ENCODE data around the gene PTPRD.

PTPRD gene

DNA sequence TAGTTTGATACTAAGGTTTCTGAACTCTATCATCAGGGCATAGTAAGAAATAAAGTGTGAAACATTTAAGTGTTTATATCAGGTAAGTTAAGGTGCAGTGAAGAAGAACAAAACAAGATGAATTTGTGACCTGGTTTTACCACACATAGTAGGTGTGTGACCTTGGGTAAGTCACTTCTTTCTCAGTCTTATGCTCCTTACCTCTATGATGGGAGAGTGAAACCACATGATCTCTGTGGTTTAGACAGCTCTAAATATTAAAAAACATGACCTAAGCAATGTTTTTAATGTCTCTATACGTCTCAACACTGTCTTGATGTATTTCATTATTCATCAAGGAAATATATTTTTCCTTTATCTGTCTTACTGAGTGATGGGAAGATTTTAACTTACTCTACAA is 2183.6 kb downstream of the PTPRD start:
- in situ Hi-C loops (cut with MboI; ENCODE audit: low pct_unique_long_range_greater_than_20kb, low sequenced_read_pairs, unreplicated experiment) = no loop called here
- DNase-seq (ENCODE audit: low spot score) = no peak
- TF ChIP-seq, protein P1, sequence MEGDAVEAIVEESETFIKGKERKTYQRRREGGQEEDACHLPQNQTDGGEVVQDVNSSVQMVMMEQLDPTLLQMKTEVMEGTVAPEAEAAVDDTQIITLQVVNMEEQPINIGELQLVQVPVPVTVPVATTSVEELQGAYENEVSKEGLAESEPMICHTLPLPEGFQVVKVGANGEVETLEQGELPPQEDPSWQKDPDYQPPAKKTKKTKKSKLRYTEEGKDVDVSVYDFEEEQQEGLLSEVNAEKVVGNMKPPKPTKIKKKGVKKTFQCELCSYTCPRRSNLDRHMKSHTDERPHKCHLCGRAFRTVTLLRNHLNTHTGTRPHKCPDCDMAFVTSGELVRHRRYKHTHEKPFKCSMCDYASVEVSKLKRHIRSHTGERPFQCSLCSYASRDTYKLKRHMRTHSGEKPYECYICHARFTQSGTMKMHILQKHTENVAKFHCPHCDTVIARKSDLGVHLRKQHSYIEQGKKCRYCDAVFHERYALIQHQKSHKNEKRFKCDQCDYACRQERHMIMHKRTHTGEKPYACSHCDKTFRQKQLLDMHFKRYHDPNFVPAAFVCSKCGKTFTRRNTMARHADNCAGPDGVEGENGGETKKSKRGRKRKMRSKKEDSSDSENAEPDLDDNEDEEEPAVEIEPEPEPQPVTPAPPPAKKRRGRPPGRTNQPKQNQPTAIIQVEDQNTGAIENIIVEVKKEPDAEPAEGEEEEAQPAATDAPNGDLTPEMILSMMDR (IDR thresholded peaks at IDR 0.05; ENCODE audit: extremely low read depth, insufficient read depth, missing control alignments) = no peak

DNA sequence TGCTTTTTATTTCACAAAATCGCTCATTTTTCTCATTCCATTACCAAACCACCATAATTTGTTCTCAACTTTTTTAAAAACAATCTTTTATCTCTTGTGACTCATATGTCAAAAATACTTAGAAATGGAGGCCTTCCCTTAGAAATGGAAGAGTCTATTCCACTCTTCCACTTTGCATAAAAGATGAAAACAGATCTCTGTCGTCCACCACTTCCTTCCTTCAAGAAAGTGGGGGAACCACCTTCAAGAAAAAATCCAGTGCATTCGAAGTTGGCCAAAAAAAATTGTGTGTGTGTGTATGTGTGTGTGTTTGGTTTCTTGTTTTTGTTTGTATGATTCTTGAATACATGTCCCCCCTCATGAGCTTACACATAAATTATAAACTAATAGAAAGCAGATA is 2184.4 kb downstream of the PTPRD start:
- DNase-seq (ENCODE audit: low spot score) = no peak
- TF ChIP-seq, protein P1 (IDR thresholded peaks at IDR 0.05; ENCODE audit: extremely low read depth, insufficient read depth, missing control alignments) = no peak
- in situ Hi-C loops (cut with MboI; ENCODE audit: low pct_unique_long_range_greater_than_20kb, low sequenced_read_pairs, unreplicated experiment) = no loop called here

DNA sequence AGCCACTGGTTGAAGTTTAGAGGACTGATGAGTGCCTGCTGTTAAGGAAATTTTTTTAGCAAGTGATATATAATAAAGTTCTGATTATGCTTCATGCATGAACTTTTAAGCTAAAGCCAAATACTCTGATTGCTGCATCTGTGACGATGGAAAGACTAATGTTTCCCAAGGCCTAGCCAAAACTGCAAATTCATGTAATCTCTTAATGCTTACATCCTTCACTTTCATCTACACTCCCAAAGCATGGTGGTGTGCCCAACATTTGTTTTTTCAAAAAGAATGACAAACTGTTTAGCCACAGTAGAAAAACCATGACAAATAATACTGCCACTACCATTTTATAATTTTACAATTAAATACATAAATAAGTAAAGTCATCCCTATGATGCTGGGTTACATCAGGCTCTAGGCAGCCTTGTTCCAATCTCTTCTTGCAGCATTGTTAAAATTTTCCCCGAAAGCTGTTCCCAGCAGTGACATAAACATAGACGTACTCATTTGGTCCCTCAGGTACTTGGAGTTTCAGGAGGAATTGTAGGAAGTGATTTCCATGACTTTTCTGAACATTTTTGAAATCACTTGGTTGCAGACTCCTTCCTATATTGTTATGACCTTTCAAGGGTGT is 2187.9 kb downstream of the PTPRD start:
- in situ Hi-C loops (cut with MboI; ENCODE audit: low pct_unique_long_range_greater_than_20kb, low sequenced_read_pairs, unreplicated experiment) = no loop called here
- no peak for DNase-seq (ENCODE audit: low spot score)
- TF ChIP-seq, protein P1 (IDR thresholded peaks at IDR 0.05; ENCODE audit: extremely low read depth, insufficient read depth, missing control alignments) = no peak

DNA sequence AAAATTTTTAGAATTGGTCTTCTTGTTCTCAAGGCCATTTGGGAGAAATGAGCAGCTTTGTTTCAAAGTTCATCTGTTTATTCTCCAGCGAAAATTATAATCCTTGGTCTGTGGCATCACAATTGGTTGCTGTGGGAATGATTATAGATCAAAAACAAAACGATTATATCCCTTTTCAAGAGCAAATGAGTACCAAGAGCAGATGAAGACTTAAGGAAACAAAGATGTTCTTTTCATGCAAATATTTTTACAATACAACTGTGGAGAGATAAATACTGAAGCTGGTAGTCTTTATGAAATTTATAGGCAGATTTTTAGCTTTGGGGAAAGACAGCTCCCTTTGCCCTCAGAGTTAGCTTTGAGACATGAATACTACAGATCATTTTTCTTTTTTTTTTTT is 2192.4 kb downstream of the PTPRD start:
- TF ChIP-seq, protein P1 (IDR thresholded peaks at IDR 0.05; ENCODE audit: extremely low read depth, insufficient read depth, missing control alignments) = no peak
- in situ Hi-C loops (cut with MboI; ENCODE audit: low pct_unique_long_range_greater_than_20kb, low sequenced_read_pairs, unreplicated experiment) = no loop called here
- DNase-seq (ENCODE audit: low spot score) = no peak

DNA sequence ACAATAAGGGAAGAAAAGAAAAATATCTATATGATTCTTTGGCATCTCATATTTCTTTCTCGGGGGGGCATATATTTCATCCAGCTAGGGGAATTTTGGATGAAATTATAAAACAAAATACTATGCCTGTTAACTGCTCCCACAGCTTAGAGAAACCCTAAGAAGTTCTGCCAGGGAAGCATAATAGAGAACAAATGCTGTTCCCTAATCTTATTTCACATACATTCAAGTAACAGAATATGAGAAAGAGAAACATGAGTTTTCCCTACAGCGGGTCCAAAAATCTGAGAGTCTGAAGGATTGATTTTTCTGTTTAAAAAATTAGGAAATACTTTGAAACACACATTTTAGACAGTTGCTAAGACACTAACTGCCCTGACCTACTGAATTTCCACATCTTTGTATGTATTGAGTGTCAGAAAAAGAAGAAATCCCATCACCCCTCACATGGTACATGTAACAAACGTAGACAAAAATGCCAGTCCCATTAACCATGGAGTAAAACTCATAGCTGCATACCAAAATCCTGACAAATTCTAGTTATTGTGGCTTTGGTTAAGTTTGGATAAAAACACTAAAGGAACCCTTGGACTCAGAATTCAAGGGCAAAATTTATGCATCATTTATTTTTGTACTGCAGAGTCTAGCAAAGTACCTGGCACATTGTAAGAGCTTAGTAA is 2193.1 kb downstream of the PTPRD start:
- TF ChIP-seq, protein P1 (IDR thresholded peaks at IDR 0.05; ENCODE audit: extremely low read depth, insufficient read depth, missing control alignments) = no peak
- no peak for DNase-seq (ENCODE audit: low spot score)
- in situ Hi-C loops (cut with MboI; ENCODE audit: low pct_unique_long_range_greater_than_20kb, low sequenced_read_pairs, unreplicated experiment) = no loop called here

DNA sequence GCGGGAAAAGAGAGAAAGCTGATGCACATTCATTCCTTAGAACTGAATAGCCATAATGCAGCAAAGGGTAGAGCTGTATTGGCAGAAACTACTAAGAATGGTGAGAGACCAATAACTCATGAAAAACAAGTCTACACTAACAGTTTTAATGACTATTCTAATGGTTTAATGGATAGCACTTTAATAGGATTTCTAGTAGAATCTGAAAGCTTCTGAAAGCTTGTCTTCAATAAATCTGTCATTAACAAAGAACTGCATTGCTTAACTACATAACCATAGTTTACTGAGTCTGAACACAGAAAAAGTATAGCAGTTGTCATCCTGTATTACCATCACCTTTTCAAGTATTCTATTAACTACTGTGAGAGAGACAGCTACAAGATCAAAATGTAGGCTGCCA is 2195.5 kb downstream of the PTPRD start:
- no peak for DNase-seq (ENCODE audit: low spot score)
- TF ChIP-seq, protein P1 (IDR thresholded peaks at IDR 0.05; ENCODE audit: extremely low read depth, insufficient read depth, missing control alignments) = no peak
- in situ Hi-C loops (cut with MboI; ENCODE audit: low pct_unique_long_range_greater_than_20kb, low sequenced_read_pairs, unreplicated experiment) = no loop called here

Measured in GM13977 (cell line).